ENCODE data around the gene GSDMA.
"Not testable (repeated sequence)": the region's sequence is repeated elsewhere in the genome, so short reads cannot be mapped to it uniquely, and the experiment has no call there.

The GSDMA gene

GRCh38 chr17:39981207-39981741, 18.5 kb downstream of the GSDMA start:
- Histone ChIP-seq H3K36me3 (ENCODE audit: insufficient read depth, low read length) (peaks cover 17% of the 10 kb centered on the region), H3K4me1 (ENCODE audit: insufficient read depth, low read length) (peaks cover 9% of the 10 kb centered on the region), H3K9me3 (ENCODE audit: control insufficient read depth, insufficient read depth, low read length) (no peaks in the 10 kb centered on the region), H3K9ac (ENCODE audit: low read depth, low read length) (peak overlapping the region; percentile 66)

DNA sequence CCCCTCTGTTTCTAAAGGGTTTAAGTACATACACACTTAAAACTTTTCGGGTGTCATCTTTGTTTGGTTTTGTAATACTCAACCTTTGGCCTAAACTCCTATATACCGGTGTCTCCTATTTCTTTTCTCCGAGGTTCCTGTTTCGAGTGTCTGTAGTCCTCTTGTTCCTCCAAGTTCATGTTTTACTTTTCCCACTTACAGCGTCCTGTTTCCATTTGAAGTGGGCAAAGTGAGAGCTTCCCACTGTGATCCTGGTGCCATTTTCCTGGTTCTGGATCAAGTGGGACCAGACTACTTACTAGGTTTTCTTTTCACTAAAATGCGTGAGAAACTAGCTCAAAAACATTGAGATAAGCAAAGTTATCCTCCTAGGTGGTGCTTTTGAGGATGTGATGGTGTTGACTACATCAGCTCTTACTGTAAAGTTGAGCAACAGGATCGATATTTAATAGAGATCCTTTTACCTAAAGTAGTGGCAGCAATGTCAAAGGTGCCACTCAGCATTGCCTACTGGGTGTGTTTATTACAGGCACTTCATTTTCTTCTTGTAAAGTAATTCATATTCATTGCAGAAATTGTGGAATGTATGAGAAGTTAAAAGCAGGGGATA, 19.1 kb downstream of the GSDMA start:
- Histone ChIP-seq H3K36me3 (ENCODE audit: insufficient read depth, low read length) (peaks cover 22% of the 10 kb centered on the region), H3K9me3 (ENCODE audit: control insufficient read depth, insufficient read depth, low read length) (no peaks in the 10 kb centered on the region), H3K4me1 (ENCODE audit: insufficient read depth, low read length) (peaks cover 9% of the 10 kb centered on the region), H3K9ac (ENCODE audit: low read depth, low read length) (peak overlapping the region; percentile 66)

DNA sequence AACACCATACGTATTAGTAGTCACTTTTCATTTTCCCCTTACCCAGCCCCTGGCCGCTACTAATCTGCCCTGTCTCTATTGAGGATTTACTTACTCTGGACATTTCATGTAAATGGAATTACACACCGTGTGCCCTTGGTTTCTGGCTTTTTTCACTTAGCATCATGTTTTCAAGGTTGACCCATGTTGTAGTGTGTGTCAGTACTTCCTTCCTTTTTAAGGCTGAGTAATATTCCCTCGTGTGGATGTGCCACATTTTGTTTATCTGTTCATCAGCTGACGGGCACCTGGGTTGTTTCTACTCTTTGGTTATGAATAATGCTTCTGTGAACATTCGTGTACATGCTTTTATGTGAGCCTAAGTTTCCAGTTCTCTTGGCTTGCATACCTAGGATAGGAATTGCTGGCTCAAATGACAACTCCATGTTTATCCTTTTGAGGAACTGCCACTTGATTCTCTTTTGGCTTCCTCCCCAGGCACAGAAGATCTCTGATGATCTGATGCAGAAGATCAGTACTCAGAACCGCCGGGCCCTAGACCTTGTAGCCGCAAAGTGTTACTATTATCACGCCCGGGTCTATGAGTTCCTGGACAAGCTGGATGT, 25.5 kb downstream of the GSDMA start:
- Histone ChIP-seq H3K4me1 (ENCODE audit: insufficient read depth, low read length) (no peaks in the 10 kb centered on the region), H3K9ac (ENCODE audit: low read depth, low read length) (no peak overlapping the region), H3K9me3 (ENCODE audit: control insufficient read depth, insufficient read depth, low read length) (no peaks in the 10 kb centered on the region), H3K36me3 (ENCODE audit: insufficient read depth, low read length) (peaks cover 45% of the 10 kb centered on the region)

- Histone ChIP-seq H3K4me1 (ENCODE audit: insufficient read depth, low read length) (peaks cover 4% of the 10 kb centered on the region; the same call in 1 of the 2 replicates), H3K9me3 (ENCODE audit: control insufficient read depth, insufficient read depth, low read length) (no peaks in the 10 kb centered on the region), H3K9ac (ENCODE audit: low read depth, low read length) (no peak overlapping the region), H3K36me3 (ENCODE audit: insufficient read depth, low read length) (peaks cover 11% of the 10 kb centered on the region)
Observed at GRCh38 chr17:39994448-39994847, 31.6 kb downstream of the GSDMA start.

DNA sequence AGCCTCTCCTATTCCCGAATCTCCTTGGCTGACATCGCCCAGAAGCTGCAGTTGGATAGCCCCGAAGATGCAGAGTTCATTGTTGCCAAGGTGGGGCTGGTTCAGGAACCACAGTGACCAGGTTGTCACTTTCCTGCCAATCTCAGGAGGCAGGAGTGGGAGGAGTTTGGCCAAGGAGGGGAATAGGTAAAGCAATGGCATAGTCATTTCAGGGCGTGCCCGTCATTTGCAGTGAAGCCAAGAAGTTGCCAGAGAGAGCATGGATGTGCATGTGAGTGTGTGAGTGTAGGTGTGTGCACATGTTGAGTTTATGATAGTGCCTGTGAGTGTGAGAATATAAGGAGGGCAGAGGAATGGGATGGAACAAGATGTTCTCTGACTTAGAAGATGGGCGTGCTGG, 32.6 kb downstream of the GSDMA start:
- H3K9me3 ChIP-seq (ENCODE audit: control insufficient read depth, insufficient read depth, low read length) = no peaks in the 10 kb centered on the region
- H3K4me1 ChIP-seq (ENCODE audit: insufficient read depth, low read length) = peaks cover 4% of the 10 kb centered on the region; the same call in 1 of the 2 replicates
- H3K9ac ChIP-seq (ENCODE audit: low read depth, low read length) = no peak overlapping the region
- peaks cover 11% of the 10 kb centered on the region for H3K36me3 ChIP-seq (ENCODE audit: insufficient read depth, low read length)

GRCh38 chr17:39996162-39996561, 33.4 kb downstream of the GSDMA start:
- peaks cover 4% of the 10 kb centered on the region; the same call in 1 of the 2 replicates for H3K4me1 ChIP-seq (ENCODE audit: insufficient read depth, low read length)
- H3K36me3 ChIP-seq (ENCODE audit: insufficient read depth, low read length) = peaks cover 11% of the 10 kb centered on the region
- no peak overlapping the region for H3K9ac ChIP-seq (ENCODE audit: low read depth, low read length)
- no peaks in the 10 kb centered on the region for H3K9me3 ChIP-seq (ENCODE audit: control insufficient read depth, insufficient read depth, low read length)

GRCh38 chr17:39996800-39997199, 34.0 kb downstream of the GSDMA start:
- no peaks in the 10 kb centered on the region for H3K9me3 ChIP-seq (ENCODE audit: control insufficient read depth, insufficient read depth, low read length)
- no peak overlapping the region for H3K9ac ChIP-seq (ENCODE audit: low read depth, low read length)
- peaks cover 11% of the 10 kb centered on the region for H3K36me3 ChIP-seq (ENCODE audit: insufficient read depth, low read length)
- H3K4me1 ChIP-seq (ENCODE audit: insufficient read depth, low read length) = peaks cover 4% of the 10 kb centered on the region; the same call in 1 of the 2 replicates

GRCh38 chr17:39997543-39997942, 34.7 kb downstream of the GSDMA start:
- no peak overlapping the region for H3K9ac ChIP-seq (ENCODE audit: low read depth, low read length)
- no peaks in the 10 kb centered on the region for H3K9me3 ChIP-seq (ENCODE audit: control insufficient read depth, insufficient read depth, low read length)
- H3K4me1 ChIP-seq (ENCODE audit: insufficient read depth, low read length) = peaks cover 4% of the 10 kb centered on the region; the same call in 1 of the 2 replicates
- peaks cover 11% of the 10 kb centered on the region for H3K36me3 ChIP-seq (ENCODE audit: insufficient read depth, low read length)

GRCh38 chr17:39999067-39999466, 36.3 kb downstream of the GSDMA start:
- peaks cover 3% of the 10 kb centered on the region for H3K36me3 ChIP-seq (ENCODE audit: insufficient read depth, low read length)

DNA sequence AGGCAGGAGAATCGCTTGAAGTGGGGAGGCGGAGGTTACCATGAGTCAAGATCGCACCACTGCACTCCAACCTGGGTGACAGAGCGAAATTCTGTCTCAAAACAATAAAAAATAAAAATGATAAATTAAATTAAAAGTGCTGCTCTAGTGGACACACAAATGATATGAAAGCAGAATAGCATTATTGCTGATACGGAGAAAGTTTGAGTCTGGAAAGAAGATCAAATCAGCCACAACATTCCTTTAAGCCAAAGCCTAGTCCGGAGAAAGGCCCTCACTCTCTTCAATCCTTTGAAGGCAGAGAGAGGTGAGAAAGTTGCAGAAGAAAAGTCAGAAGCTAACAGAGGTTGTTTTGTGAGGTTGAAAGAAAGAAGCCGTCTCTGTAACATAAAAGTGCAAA, 37.4 kb downstream of the GSDMA start:
- Histone ChIP-seq H3K4me1 (ENCODE audit: insufficient read depth, low read length) (peaks cover 4% of the 10 kb centered on the region; the same call in 1 of the 2 replicates), H3K36me3 (ENCODE audit: insufficient read depth, low read length) (no peaks in the 10 kb centered on the region; the same call in none of the 2 replicates), H3K9ac (ENCODE audit: low read depth, low read length) (no peak overlapping the region), H3K9me3 (ENCODE audit: control insufficient read depth, insufficient read depth, low read length) (no peaks in the 10 kb centered on the region; the same call in 1 of the 2 replicates)

More at GRCh38 chr17:39999067-39999466, 36.3 kb downstream of the GSDMA start:
- Histone ChIP-seq H3K9me3 (ENCODE audit: control insufficient read depth, insufficient read depth, low read length) (no peaks in the 10 kb centered on the region), H3K4me1 (ENCODE audit: insufficient read depth, low read length) (peaks cover 4% of the 10 kb centered on the region; the same call in 1 of the 2 replicates), H3K9ac (ENCODE audit: low read depth, low read length) (no peak overlapping the region)

DNA sequence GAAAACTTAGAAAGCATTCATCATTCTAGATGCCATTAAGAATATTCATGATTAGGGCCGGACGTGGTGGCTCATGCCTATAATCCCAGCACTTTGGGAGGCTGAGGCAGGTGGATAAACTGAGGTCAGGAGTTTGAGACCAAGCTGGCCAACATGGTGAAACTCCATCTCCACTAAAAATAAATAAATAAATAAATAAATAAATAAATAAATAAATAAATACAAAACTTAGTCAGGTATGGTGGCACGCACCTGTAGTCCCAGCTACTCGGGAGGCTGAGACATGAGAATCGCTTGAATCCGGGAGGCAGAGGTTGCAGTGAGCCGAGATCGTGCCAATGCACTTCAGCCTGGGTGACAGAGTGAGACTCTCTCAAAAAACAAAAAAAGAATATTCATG, 38.5 kb downstream of the GSDMA start:
- H3K36me3 ChIP-seq (ENCODE audit: insufficient read depth, low read length); H3K4me1 ChIP-seq (ENCODE audit: insufficient read depth, low read length); H3K9me3 ChIP-seq (ENCODE audit: control insufficient read depth, insufficient read depth, low read length); H3K9ac ChIP-seq (ENCODE audit: low read depth, low read length): not testable (repeated sequence)

GRCh38 chr17:40004072-40004471, 41.3 kb downstream of the GSDMA start:
- H3K36me3 ChIP-seq (ENCODE audit: insufficient read depth, low read length) = no peaks in the 10 kb centered on the region
- H3K9ac ChIP-seq (ENCODE audit: low read depth, low read length) = no peak overlapping the region
- peaks cover 2% of the 10 kb centered on the region; the same call in 1 of the 2 replicates for H3K4me1 ChIP-seq (ENCODE audit: insufficient read depth, low read length)
- no peaks in the 10 kb centered on the region; the same call in 1 of the 2 replicates for H3K9me3 ChIP-seq (ENCODE audit: control insufficient read depth, insufficient read depth, low read length)

DNA sequence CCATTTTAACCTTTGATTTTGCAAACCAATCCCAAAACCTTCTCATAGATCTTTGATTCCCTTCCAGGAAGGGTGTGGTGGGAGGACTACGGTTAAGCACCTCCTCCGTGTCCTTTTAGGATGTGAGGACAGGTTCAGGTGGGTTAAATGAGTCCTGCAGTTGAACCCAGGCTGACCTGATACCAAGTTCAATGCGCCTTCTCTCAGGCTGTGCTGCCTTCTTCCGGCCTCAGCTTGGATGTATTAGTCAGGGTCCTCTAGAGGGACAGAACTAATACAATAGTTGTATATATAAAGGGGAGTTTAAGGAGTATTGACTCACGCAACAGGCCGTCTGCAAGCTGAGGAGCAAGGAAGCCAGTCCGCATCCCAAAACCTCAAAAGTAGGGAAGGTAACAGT, 41.9 kb downstream of the GSDMA start:
- no peak overlapping the region for H3K9ac ChIP-seq (ENCODE audit: low read depth, low read length)
- H3K36me3 ChIP-seq (ENCODE audit: insufficient read depth, low read length) = no peaks in the 10 kb centered on the region
- no peaks in the 10 kb centered on the region for H3K4me1 ChIP-seq (ENCODE audit: insufficient read depth, low read length)
- H3K9me3 ChIP-seq (ENCODE audit: control insufficient read depth, insufficient read depth, low read length) = no peaks in the 10 kb centered on the region; the same call in 1 of the 2 replicates

DNA sequence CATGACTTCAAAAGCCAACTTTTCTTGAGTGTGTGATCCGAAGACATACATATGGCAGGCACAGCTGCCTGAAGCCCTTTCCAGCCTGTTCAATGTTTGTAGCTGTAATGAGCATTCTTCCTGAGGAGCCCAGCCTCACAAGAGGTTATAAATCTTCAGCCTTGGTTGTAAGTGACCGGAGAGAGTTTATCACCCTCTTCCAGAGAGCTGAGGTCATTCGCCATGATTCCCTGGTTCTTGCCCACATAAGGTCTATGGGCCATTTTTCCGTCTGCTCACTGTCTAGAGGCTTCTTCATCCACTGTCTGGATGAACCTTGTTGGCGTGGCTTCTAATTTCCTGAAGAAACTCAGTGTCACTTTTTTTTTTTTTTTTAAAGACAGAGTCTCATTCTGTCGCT, 42.7 kb downstream of the GSDMA start:
- Histone ChIP-seq H3K9me3 (ENCODE audit: control insufficient read depth, insufficient read depth, low read length) (no peaks in the 10 kb centered on the region; the same call in 1 of the 2 replicates), H3K36me3 (ENCODE audit: insufficient read depth, low read length) (no peaks in the 10 kb centered on the region), H3K4me1 (ENCODE audit: insufficient read depth, low read length) (no peaks in the 10 kb centered on the region), H3K9ac (ENCODE audit: low read depth, low read length) (no peak overlapping the region)

DNA sequence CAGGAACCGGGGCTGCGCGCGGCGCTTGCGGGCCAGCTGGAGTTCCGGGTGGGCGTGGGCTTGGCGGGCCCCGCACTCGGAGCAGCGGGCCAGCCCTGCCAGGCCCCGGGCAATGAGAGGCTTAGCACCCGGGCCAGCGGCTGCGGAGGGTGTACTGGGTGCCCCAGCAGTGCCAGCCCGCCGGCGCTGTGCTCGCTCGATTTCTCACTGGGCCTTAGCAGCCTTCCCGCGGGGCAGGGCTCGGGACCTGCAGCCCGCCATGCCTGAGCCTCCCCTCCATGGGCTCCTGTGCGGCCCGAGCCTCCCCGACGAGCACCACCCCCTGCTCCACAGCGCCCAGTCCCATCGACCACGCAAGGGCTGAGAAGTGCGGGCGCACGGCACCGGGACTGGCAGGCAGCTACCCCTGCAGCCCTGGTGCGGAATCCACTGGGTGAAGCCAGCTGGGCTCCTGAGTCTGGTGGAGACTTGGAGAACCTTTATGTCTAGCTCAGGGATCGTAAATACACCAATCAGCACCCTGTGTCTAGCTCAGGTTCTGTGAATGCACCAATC, 48.2 kb downstream of the GSDMA start:
- not testable (repeated sequence) for H3K4me1 ChIP-seq (ENCODE audit: insufficient read depth, low read length); H3K9me3 ChIP-seq (ENCODE audit: control insufficient read depth, insufficient read depth, low read length); H3K36me3 ChIP-seq (ENCODE audit: insufficient read depth, low read length); H3K9ac ChIP-seq (ENCODE audit: low read depth, low read length)
